Ascending aorta (tissue), 2 donors: ENCODE measurements around the gene RFPL1. TPM values are rescaled to one million over a fixed set of nuclear protein-coding genes. Genes with fewer than 3 reads are reported as not detected.

Experiments
- DNase-seq, 2 donors: peaks; one replicate each; pipeline ENCODE4 v3.0.0-alpha.2; 2019; ENCODE audit warnings: low spot score in 2 of 2
- H3K27ac ChIP-seq, 2 donors: fragments of 200-600 bp; sonication (generic); one replicate each; pipeline ENCODE4 v1.5.1; 2016 to 2017; ENCODE audit warnings: mild to moderate bottlenecking in 1 of 2
- H3K27me3 ChIP-seq: fragments of 200-600 bp; sonication (generic); one replicate; pipeline ENCODE4 v1.5.1; 2017
- H3K36me3 ChIP-seq, 2 donors: fragments of 200-600 bp; sonication (generic); one replicate each; pipeline ENCODE4 v1.5.1; 2016
- H3K4me1 ChIP-seq, 2 donors: fragments of 200-600 bp; sonication (generic); one replicate each; pipeline ENCODE4 v1.5.1; 2016 to 2017; ENCODE audit warnings: mild to moderate bottlenecking in 1 of 2
- H3K4me3 ChIP-seq, 2 donors: fragments of 200-600 bp; sonication (generic); one replicate each; pipeline ENCODE4 v1.5.1; 2016 to 2017; ENCODE audit warnings: mild to moderate bottlenecking in 1 of 2
- H3K9me3 ChIP-seq, 2 donors: fragments of 200-600 bp; sonication (generic); one replicate each; pipeline ENCODE4 v1.5.1; 2016
- intact Hi-C: fragments of 100-400 bp; cut with DNase I; formaldehyde crosslinking; loops from one replicate; pipeline ENCODE4 v1.15.1; 2023
- total RNA-seq: library from RNA; depleted of rRNA; stranded (reverse); fragments of >200 nt; gene quantifications from one replicate; pipeline ENCODE4 v1.1.0, GENCODE V29; 2016
- TF ChIP-seq, protein P1 (sequence below), 3 experiments: fragments of 200-600 bp in 2 of 3; fragments of 450-650 bp in 1 of 3; sonication (generic) in 2 of 3; IDR thresholded peaks; one replicate each; pipeline ENCODE4 v1.5.1; 2016 to 2019; ENCODE audit warnings: antibody characterized with exemption in 3 of 3, mild to moderate bottlenecking in 1 of 3, moderate library complexity in 1 of 3

RFPL1 gene
- total RNA-seq, 1 donor from 2014 or later, result not detected

- intact Hi-C loops, result no loop called here
- no peak for DNase-seq
- Histone ChIP-seq H3K4me1 (no peaks in the 10 kb centered on the region), H3K4me3 (no peak overlapping the region), H3K36me3 (no peaks in the 10 kb centered on the region), H3K27ac (no peak overlapping the region), H3K27me3 (no peaks in the 10 kb centered on the region), H3K9me3 (no peaks in the 10 kb centered on the region)
- TF ChIP-seq, protein P1, sequence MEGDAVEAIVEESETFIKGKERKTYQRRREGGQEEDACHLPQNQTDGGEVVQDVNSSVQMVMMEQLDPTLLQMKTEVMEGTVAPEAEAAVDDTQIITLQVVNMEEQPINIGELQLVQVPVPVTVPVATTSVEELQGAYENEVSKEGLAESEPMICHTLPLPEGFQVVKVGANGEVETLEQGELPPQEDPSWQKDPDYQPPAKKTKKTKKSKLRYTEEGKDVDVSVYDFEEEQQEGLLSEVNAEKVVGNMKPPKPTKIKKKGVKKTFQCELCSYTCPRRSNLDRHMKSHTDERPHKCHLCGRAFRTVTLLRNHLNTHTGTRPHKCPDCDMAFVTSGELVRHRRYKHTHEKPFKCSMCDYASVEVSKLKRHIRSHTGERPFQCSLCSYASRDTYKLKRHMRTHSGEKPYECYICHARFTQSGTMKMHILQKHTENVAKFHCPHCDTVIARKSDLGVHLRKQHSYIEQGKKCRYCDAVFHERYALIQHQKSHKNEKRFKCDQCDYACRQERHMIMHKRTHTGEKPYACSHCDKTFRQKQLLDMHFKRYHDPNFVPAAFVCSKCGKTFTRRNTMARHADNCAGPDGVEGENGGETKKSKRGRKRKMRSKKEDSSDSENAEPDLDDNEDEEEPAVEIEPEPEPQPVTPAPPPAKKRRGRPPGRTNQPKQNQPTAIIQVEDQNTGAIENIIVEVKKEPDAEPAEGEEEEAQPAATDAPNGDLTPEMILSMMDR (IDR thresholded peaks at IDR 0.05), result no peak
These were observed 19.3 kb downstream of the RFPL1 start for GRCh38 chr22:29457730-29458129.

DNA sequence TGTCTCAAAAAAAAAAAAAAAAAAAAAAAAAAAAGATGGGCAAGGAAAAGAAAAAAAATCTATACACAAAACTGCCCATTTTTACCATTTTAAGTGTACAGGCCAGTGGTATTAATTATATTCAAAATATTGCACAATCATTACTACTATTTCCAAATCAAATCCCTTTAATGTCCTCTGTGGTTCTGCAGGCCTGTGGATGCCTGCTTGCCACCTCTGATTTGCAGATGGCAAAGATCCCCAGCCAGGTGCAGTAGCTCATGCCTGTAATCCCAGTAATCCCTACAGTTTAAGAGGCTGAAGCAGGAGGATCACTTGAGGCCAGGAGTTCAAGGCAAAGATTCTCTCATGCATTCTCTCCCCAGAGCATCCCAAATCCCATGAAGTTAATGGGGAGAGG, 20.2 kb downstream of the RFPL1 start:
- Histone ChIP-seq H3K4me1 (no peaks in the 10 kb centered on the region), H3K27me3 (no peaks in the 10 kb centered on the region), H3K4me3 (no peak overlapping the region), H3K27ac (no peak overlapping the region), H3K36me3 (no peaks in the 10 kb centered on the region), H3K9me3 (no peaks in the 10 kb centered on the region)
- TF ChIP-seq, protein P1 (IDR thresholded peaks at IDR 0.05), result no peak
- intact Hi-C loops, result no loop called here
- DNase-seq, result no peak

DNA sequence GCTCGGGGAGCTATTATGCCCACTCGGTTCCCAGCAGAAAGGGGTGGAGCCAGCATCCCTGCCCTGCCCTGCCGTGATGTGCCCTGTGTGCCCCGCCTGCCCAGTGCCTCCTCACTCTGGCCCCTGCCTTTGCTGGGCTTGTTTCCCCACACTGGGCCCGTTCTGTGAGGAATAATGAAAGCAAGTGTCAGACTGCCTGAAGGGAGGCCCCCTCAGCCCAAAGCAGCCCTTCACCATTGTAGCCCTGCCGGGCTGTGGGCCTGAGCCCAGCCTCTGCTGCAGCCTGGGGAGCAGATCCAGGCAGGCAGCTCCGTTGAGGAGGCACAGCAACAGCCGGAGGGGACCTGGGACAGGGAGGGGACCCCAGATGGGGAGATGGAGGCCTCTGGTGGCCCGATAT, 21.4 kb downstream of the RFPL1 start:
- no peak overlapping the region for H3K27ac ChIP-seq
- H3K4me1 ChIP-seq, result no peaks in the 10 kb centered on the region
- H3K9me3 ChIP-seq, result no peaks in the 10 kb centered on the region
- no peaks in the 10 kb centered on the region for H3K36me3 ChIP-seq
- no peak for DNase-seq
- TF ChIP-seq, protein P1 (IDR thresholded peaks at IDR 0.05), result no peak
- H3K27me3 ChIP-seq, result no peaks in the 10 kb centered on the region
- intact Hi-C loops, result no loop called here
- H3K4me3 ChIP-seq, result no peak overlapping the region

- Histone ChIP-seq H3K4me1 (no peaks in the 10 kb centered on the region), H3K36me3 (no peaks in the 10 kb centered on the region), H3K9me3 (no peaks in the 10 kb centered on the region), H3K27ac (no peak overlapping the region), H3K4me3 (no peak overlapping the region), H3K27me3 (no peaks in the 10 kb centered on the region)
- DNase-seq, result no peak
- intact Hi-C loops, result no loop called here
- TF ChIP-seq, protein P1 (IDR thresholded peaks at IDR 0.05), result no peak
These were observed 22.9 kb downstream of the RFPL1 start for GRCh38 chr22:29461263-29461662.

DNA sequence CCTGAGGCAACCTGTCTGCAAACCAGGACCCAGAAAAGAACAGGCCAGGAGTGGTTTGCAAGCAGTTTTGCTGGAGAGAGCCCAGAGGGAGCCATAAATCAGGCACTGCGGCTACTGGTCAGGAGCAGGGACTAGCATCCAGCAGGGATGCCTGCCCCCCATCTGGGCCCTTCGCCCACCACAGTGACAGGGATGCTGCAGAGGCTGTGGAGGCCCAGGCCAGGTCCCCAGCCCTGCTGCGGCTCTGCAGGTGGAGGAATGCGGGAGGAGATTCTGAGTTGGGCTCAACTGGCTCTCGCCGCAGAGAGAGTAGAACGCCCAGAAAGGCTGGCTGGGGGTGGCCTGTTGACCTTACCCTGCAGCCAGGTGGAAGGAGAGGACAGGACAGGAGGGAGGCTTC, 25.2 kb downstream of the RFPL1 start:
- TF ChIP-seq, protein P1 (IDR thresholded peaks at IDR 0.05), result no peak
- DNase-seq, result no peak
- Histone ChIP-seq H3K27ac (no peak overlapping the region), H3K27me3 (no peaks in the 10 kb centered on the region), H3K4me1 (no peaks in the 10 kb centered on the region), H3K9me3 (no peaks in the 10 kb centered on the region), H3K36me3 (no peaks in the 10 kb centered on the region), H3K4me3 (no peak overlapping the region)
- intact Hi-C loops, result no loop called here

- Histone ChIP-seq H3K36me3 (no peaks in the 10 kb centered on the region), H3K27ac (no peak overlapping the region), H3K4me3 (no peak overlapping the region), H3K4me1 (no peaks in the 10 kb centered on the region), H3K9me3 (no peaks in the 10 kb centered on the region), H3K27me3 (no peaks in the 10 kb centered on the region)
- no peak for DNase-seq
- TF ChIP-seq, protein P1 (IDR thresholded peaks at IDR 0.05), result no peak
- intact Hi-C loops, result no loop called here
These were observed 26.2 kb downstream of the RFPL1 start for GRCh38 chr22:29464581-29464980.
